CD4-positive, alpha-beta memory T cell (primary cell): ENCODE measurements around the gene DUOXA2. TPM values are rescaled to one million over a fixed set of nuclear protein-coding genes. Genes with fewer than 3 reads are reported as not detected.

ENCODE experiments used
- CTCF ChIA-PET: fragments of 350-600 bp; sonication (Branson Sonifier 250); formaldehyde crosslinking; loops from one replicate; lab custom pipeline; 2021; ENCODE audit warnings: inconsistent platforms; ENCODE audit not compliant: partially characterized antibody; lab: Charles Lee
- POLR2A ChIA-PET: fragments of 350-600 bp; sonication (Branson Sonifier 250); formaldehyde crosslinking; loops from one replicate; lab custom pipeline; 2021; ENCODE audit not compliant: partially characterized antibody; lab: Charles Lee
- DNase-seq, 5 donors: peaks; one replicate each; pipeline versions ENCODE4 v3.0.0 to v3.0.0-alpha.2; 2020 to 2022; ENCODE audit warnings: mixed read lengths in 1 of 5
- H3K27ac ChIP-seq: one replicate; pipeline ENCODE4 v1.7.0; 2013; ENCODE audit warnings: low read depth, low read length
- H3K27me3 ChIP-seq: 2 replicates; pipeline ENCODE4 v1.7.0; 2013; ENCODE audit warnings: mild to moderate bottlenecking, low read length, moderate library complexity; ENCODE audit not compliant: insufficient read depth
- H3K36me3 ChIP-seq: 2 replicates; pipeline ENCODE4 v1.7.0; 2013; ENCODE audit warnings: mild to moderate bottlenecking, low read length, moderate library complexity; ENCODE audit not compliant: insufficient read depth
- H3K4me1 ChIP-seq: 2 replicates; pipeline ENCODE4 v1.7.0; 2013; ENCODE audit warnings: mild to moderate bottlenecking, low read length, moderate library complexity; ENCODE audit not compliant: insufficient read depth
- H3K4me3 ChIP-seq, 2 donors: one replicate each; pipeline ENCODE4 v1.7.0; 2013; ENCODE audit warnings: low read length in 2 of 2, mild to moderate bottlenecking in 1 of 2
- H3K9me3 ChIP-seq, 2 donors: one replicate each; pipeline ENCODE4 v1.7.0; 2013; ENCODE audit warnings: low read length in 2 of 2, control low read depth in 1 of 2; ENCODE audit not compliant: control insufficient read depth in 1 of 2
- H3K27ac Mint-ChIP-seq, 7 donors: one replicate each; pipeline ENCODE4 v1.8.0; 2020 to 2021; ENCODE audit warnings: mixed read lengths in 7 of 7, mild to moderate bottlenecking in 6 of 7, inconsistent platforms in 3 of 7, moderate library complexity in 3 of 7
- H3K27me3 Mint-ChIP-seq, 2 donors: one replicate each; pipeline ENCODE4 v1.8.0; 2020 to 2021; ENCODE audit warnings: mixed read lengths in 2 of 2
- H3K36me3 Mint-ChIP-seq, 2 donors: one replicate each; pipeline ENCODE4 v1.8.0; 2020 to 2021; ENCODE audit warnings: mixed read lengths in 2 of 2, inconsistent platforms in 1 of 2, mild to moderate bottlenecking in 1 of 2
- H3K4me1 Mint-ChIP-seq, 4 donors: one replicate each; pipeline ENCODE4 v1.8.0; 2020 to 2021; ENCODE audit warnings: mixed read lengths in 4 of 4, mild to moderate bottlenecking in 1 of 4
- H3K4me3 Mint-ChIP-seq, 8 donors: one replicate each; pipeline ENCODE4 v1.8.0; 2020 to 2021; ENCODE audit warnings: mixed read lengths in 8 of 8, mild to moderate bottlenecking in 7 of 8, moderate library complexity in 6 of 8, inconsistent platforms in 3 of 8
- H3K9me3 Mint-ChIP-seq, 8 donors: one replicate each; pipeline ENCODE4 v1.8.0; 2020 to 2021; ENCODE audit warnings: mixed read lengths in 8 of 8, mild to moderate bottlenecking in 5 of 8, inconsistent platforms in 3 of 8, moderate library complexity in 1 of 8
- intact Hi-C: fragments of 100-400 bp; cut with micrococcal nuclease; formaldehyde crosslinking; loops from one replicate; pipeline ENCODE4 v1.15.1; 2023
- polyA plus RNA-seq, 2 donors: library from polyadenylated mRNA; unstranded; fragments of 300-500 nt; fragmentation: Illumina TruSeq; gene quantifications; one replicate each; pipeline ENCODE4 v1.2.3, GENCODE V29; 2021
- total RNA-seq, 2 experiments: library from RNA; stranded (reverse); gene quantifications; one replicate each; pipeline ENCODE4 v1.2.3, GENCODE V29; 2021

Gene DUOXA2
- total and polyA plus RNA-seq, 4 experiments from 2014 or later = not detected

DNA sequence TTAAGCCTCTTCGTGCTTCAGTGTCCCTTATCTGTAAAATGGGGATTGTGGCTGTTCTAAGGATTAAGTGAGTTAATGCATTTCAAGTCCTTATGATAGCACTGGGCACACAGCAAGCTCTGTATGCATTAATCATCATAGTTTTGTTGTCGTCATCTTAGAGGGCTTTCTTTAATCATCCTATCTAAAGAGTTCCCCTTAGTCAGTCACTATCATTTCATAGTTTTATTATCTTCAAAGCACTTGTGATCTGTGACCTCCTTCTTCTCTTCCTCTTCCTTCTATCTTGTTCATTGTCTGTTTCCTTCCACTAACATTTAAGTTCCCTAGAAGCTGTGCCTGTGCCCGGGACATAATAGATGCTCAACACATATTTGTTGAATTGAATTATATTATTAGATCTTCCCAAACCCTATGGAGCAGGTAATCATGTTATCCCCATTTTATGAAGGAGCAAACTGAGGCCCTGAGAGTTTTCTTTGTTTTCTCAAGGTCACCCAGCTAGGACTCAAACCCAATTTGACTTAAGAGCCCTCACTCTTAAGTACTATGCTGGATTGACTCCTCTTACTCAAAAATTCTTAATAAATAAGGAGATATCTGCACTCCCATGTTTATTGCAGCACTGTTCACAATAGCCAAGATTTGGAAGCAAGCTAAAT, 24.3 kb upstream of the DUOXA2 start:
- H3K27me3 ChIP-seq = no peaks in the 10 kb centered on the region
- intact Hi-C loops = no loop called here
- Mint-ChIP-seq H3K36me3 (no peaks in the 10 kb centered on the region), H3K27me3 (peaks cover 19 to 27% of the 10 kb centered on the region in 2 donors), H3K27ac (no peak overlapping the region), H3K9me3 (no peaks in the 10 kb centered on the region), H3K4me3 (no peak overlapping the region), H3K4me1 (no peaks in the 10 kb centered on the region)
- H3K36me3 ChIP-seq = no peaks in the 10 kb centered on the region
- no peak for DNase-seq
- H3K4me3 ChIP-seq = no peak overlapping the region
- CTCF ChIA-PET = interaction anchor here (0.6 kb wide), 1 partner anchor 68 kb away, joined by 3 read pairs; no protein-coding TSS in a partner anchor
- H3K27ac ChIP-seq = no peak overlapping the region
- H3K9me3 ChIP-seq = no peaks in the 10 kb centered on the region
- POLR2A ChIA-PET = no interaction called here
- no peaks in the 10 kb centered on the region for H3K4me1 ChIP-seq

DNA sequence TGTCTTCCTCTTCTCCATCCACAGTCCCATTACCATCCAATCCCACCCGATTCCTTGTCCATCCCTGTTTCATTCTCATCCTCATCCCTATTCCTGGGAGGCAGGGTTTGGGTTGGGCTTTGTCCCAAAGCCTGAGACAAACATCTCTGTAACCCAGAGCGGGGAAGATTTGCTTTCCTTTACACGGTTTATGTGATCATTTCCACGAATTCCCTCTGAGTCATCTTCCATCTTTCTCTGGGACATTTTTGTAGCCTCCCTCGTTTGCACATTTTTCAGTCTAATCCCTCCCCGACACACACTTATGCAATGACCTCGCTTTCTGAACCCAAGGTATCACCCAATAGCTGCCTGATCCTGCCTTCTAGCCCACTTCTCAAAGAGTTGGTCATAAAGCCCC, 23.0 kb upstream of the DUOXA2 start:
- Histone ChIP-seq H3K36me3 (no peaks in the 10 kb centered on the region), H3K27ac (no peak overlapping the region), H3K4me1 (no peaks in the 10 kb centered on the region), H3K27me3 (no peaks in the 10 kb centered on the region), H3K9me3 (no peaks in the 10 kb centered on the region), H3K4me3 (no peak overlapping the region)
- H3K4me1 Mint-ChIP-seq = no peaks in the 10 kb centered on the region
- intact Hi-C loops = no loop called here
- peaks cover 18 to 27% of the 10 kb centered on the region in 2 donors for H3K27me3 Mint-ChIP-seq
- CTCF ChIA-PET = no interaction called here
- no peaks in the 10 kb centered on the region for H3K9me3 Mint-ChIP-seq
- H3K27ac Mint-ChIP-seq = no peak overlapping the region
- no peak overlapping the region for H3K4me3 Mint-ChIP-seq
- H3K36me3 Mint-ChIP-seq = no peaks in the 10 kb centered on the region
- no peak for DNase-seq
- POLR2A ChIA-PET = no interaction called here

DNA sequence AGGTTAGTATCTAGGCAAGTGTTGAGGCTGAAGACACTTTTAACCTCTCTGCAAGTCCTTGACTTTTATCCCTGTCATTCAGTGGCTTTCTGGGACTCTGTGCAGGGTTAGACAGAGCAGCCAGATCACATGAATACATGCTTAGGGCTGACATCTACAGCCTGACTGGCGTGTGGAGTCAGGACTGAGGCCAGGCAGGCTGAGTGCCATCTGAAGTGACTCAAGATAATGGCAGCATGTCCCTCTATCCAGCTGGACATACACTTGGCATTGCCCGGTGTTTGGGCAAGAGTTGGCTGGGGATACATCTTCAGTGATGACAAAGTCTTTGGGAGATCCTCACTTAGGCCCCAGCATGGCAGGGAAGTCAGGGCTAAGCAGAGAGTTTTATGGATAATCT, 22.6 kb upstream of the DUOXA2 start:
- no peaks in the 10 kb centered on the region for H3K27me3 ChIP-seq
- CTCF ChIA-PET = no interaction called here
- H3K9me3 ChIP-seq = no peaks in the 10 kb centered on the region
- no peaks in the 10 kb centered on the region for H3K4me1 ChIP-seq
- Mint-ChIP-seq H3K27me3 (peaks cover 18 to 27% of the 10 kb centered on the region in 2 donors), H3K36me3 (no peaks in the 10 kb centered on the region), H3K9me3 (no peaks in the 10 kb centered on the region), H3K4me3 (no peak overlapping the region), H3K27ac (no peak overlapping the region), H3K4me1 (no peaks in the 10 kb centered on the region)
- no peak overlapping the region for H3K27ac ChIP-seq
- DNase-seq = no peak
- intact Hi-C loops = no loop called here
- no peak overlapping the region for H3K4me3 ChIP-seq
- no peaks in the 10 kb centered on the region for H3K36me3 ChIP-seq
- POLR2A ChIA-PET = no interaction called here

DNA sequence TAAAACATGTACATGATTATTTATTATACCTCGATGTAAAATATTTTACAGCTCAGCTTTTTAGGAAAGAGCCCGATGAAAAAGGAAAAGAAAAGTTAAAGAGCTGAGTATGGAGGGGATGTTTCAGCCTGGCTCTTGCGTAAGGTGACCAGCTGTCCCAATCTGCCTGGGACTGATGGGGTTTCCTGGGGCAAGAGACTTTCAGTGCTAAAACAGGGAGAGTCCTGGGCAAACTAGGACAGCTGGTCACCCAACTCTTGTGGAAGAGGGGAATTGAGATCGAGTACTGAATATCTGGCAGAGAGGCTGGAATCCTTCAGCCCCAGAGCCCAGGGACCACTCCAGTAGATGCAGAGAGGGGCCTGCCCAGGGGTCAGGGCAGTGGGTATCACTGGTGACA, 21.1 kb upstream of the DUOXA2 start:
- Mint-ChIP-seq H3K4me3 (no peak overlapping the region), H3K4me1 (no peaks in the 10 kb centered on the region), H3K9me3 (no peaks in the 10 kb centered on the region), H3K27ac (no peak overlapping the region), H3K36me3 (no peaks in the 10 kb centered on the region), H3K27me3 (peaks cover 12 to 19% of the 10 kb centered on the region in 2 donors)
- ChIA-PET CTCF (interaction anchor here (1.0 kb wide), 1 partner anchor 25 kb away, joined by 3 read pairs; no protein-coding TSS in a partner anchor), POLR2A (no interaction called here)
- Histone ChIP-seq H3K36me3 (no peaks in the 10 kb centered on the region), H3K4me1 (no peaks in the 10 kb centered on the region), H3K27me3 (no peaks in the 10 kb centered on the region), H3K27ac (no peak overlapping the region), H3K9me3 (no peaks in the 10 kb centered on the region), H3K4me3 (no peak overlapping the region)
- intact Hi-C loops = no loop called here
- DNase-seq = no peak

DNA sequence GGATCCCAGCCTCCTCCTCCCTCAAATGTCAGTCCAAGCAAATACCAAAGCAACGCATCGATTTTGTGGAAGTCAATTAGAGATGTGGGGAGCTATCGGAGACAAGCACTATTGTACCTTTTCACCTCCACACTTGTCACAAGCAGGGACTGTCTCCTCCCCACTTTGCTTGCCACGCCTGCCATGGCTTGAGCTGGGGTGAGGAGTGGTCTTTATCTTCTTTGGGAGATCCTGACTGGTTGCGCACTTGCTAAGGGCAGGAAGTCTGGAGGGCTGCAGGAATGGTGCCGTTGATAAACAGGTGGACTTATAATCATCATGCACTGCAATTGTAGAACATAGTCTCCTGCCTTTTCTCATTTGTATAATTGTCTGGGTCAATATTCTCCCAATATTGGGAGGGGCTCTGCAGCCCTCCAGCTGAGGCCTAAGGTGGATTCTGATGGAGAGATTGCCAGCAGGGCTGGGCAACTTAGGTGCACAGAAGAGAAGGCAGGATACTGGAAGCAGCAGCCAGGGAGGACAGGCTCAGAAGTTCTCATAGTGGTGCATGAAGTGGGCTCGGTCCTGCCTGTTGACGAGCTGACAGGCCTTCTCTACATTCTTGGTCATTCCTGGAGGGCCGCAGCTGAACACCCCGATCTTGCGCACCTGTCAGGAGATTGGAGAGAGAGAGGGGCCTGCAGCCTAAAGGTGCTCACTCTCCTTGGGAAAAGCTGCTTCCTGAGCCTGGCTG, 20.3 kb upstream of the DUOXA2 start:
- intact Hi-C loops = no loop called here
- no peak overlapping the region for H3K27ac Mint-ChIP-seq
- Histone ChIP-seq H3K9me3 (no peaks in the 10 kb centered on the region), H3K27me3 (no peaks in the 10 kb centered on the region), H3K4me1 (no peaks in the 10 kb centered on the region), H3K27ac (no peak overlapping the region), H3K36me3 (no peaks in the 10 kb centered on the region), H3K4me3 (no peak overlapping the region)
- no peaks in the 10 kb centered on the region for H3K4me1 Mint-ChIP-seq
- no peak for DNase-seq
- no peaks in the 10 kb centered on the region for H3K9me3 Mint-ChIP-seq
- no peak overlapping the region for H3K4me3 Mint-ChIP-seq
- ChIA-PET CTCF (interaction anchor here (1.0 to 1.9 kb wide), 2 partner anchors 24 kb away, joined by 3 to 7 read pairs; no protein-coding TSS in a partner anchor), POLR2A (no interaction called here)
- peaks cover 12 to 17% of the 10 kb centered on the region in 2 donors for H3K27me3 Mint-ChIP-seq
- H3K36me3 Mint-ChIP-seq = no peaks in the 10 kb centered on the region

DNA sequence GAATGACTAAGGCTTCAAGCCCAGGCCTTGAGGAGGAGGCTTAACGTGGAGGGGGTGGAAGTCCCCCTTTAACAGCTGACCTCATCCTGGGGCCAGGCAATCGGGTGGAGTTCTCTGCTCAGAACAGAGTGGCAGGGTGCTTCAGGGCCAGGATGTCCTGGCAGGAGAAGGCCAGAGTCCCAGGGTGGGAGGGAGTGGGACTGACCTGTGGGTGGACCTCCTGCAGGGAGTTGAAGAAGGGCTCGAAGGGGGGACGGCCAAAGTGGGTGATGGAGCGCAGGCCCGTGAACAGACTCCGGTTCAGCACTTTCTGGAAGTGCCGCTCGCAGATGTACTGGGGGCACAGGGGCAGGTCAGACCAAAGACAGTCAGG, 19.8 kb upstream of the DUOXA2 start:
- H3K27ac Mint-ChIP-seq = no peak overlapping the region
- H3K4me3 Mint-ChIP-seq = no peak overlapping the region
- Histone ChIP-seq H3K27ac (no peak overlapping the region), H3K4me3 (no peak overlapping the region), H3K36me3 (no peaks in the 10 kb centered on the region), H3K4me1 (no peaks in the 10 kb centered on the region), H3K9me3 (no peaks in the 10 kb centered on the region), H3K27me3 (no peaks in the 10 kb centered on the region)
- H3K4me1 Mint-ChIP-seq = no peaks in the 10 kb centered on the region
- ChIA-PET POLR2A (no interaction called here), CTCF (interaction anchor here (1.9 kb wide), 1 partner anchor 24 kb away, joined by 7 read pairs; no protein-coding TSS in a partner anchor)
- H3K36me3 Mint-ChIP-seq = no peaks in the 10 kb centered on the region
- no peak for DNase-seq
- H3K9me3 Mint-ChIP-seq = no peaks in the 10 kb centered on the region
- peaks cover 12 to 13% of the 10 kb centered on the region in 2 donors for H3K27me3 Mint-ChIP-seq
- intact Hi-C loops = no loop called here

DNA sequence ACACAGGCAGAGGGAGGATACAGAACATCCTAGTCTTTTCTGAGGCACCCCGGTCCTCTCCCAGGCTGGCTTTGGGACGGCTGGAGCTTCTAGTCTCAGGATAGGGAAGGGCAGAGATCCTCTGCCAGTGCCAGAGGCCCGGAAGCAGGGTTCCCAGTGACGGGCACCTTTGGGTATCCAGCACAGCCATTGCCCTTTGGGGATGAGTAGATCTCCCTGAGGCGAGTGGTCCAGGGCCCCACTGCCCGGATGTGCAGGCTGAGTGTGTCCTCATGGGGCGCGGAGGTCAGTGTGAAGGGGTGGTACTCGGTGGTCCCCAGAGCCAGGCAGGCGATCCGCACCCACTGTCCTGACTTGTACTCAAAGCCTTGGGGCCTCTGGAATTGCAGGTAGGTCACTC, 18.5 kb upstream of the DUOXA2 start:
- Mint-ChIP-seq H3K9me3 (no peaks in the 10 kb centered on the region), H3K27me3 (peaks cover 8 to 9% of the 10 kb centered on the region in 2 donors), H3K36me3 (no peaks in the 10 kb centered on the region), H3K27ac (no peak overlapping the region), H3K4me1 (no peaks in the 10 kb centered on the region), H3K4me3 (no peak overlapping the region)
- ChIA-PET CTCF (no interaction called here), POLR2A (no interaction called here)
- DNase-seq = no peak
- H3K27ac ChIP-seq = no peak overlapping the region
- intact Hi-C loops = no loop called here
- no peaks in the 10 kb centered on the region for H3K36me3 ChIP-seq
- no peaks in the 10 kb centered on the region for H3K4me1 ChIP-seq
- H3K27me3 ChIP-seq = no peaks in the 10 kb centered on the region
- H3K9me3 ChIP-seq = no peaks in the 10 kb centered on the region
- H3K4me3 ChIP-seq = no peak overlapping the region
